Stimulated activated naive CD8-positive, alpha-beta T cell treated with anti-CD3 and anti-CD28 coated beads, Interleukin-15, amount 100 ng/mL, for 72 hours (primary cell): ENCODE results near the gene RBM4.
"Not testable (repeated sequence)": the region's sequence is repeated elsewhere in the genome, so short reads cannot be mapped to it uniquely, and the experiment has no call there.

Experiments
- ATAC-seq: fragments of 150-1000 bp; cut with Tn5 transposase; 2 replicates; pipeline ENCODE4 v1.10.0; 2021; ENCODE audit warnings: mild to moderate bottlenecking, moderate library complexity
- DNase-seq, 2 donors: peaks; one replicate each; pipeline ENCODE4 v3.0.0; 2021 to 2022
- H3K27ac Mint-ChIP-seq, 2 donors: one replicate each; pipeline ENCODE4 v1.8.0; 2022; ENCODE audit warnings: mild to moderate bottlenecking in 2 of 2, mixed read lengths in 2 of 2, moderate library complexity in 2 of 2
- H3K27me3 Mint-ChIP-seq: one replicate; pipeline ENCODE4 v1.8.0; 2022; ENCODE audit warnings: mixed read lengths
- H3K4me1 Mint-ChIP-seq: one replicate; pipeline ENCODE4 v1.8.0; 2022; ENCODE audit warnings: mild to moderate bottlenecking, mixed read lengths
- H3K4me3 Mint-ChIP-seq, 2 donors: one replicate each; pipeline ENCODE4 v1.8.0; 2022; ENCODE audit warnings: mild to moderate bottlenecking in 2 of 2, mixed read lengths in 2 of 2, moderate library complexity in 1 of 2
- H3K9me3 Mint-ChIP-seq, 2 donors: one replicate each; pipeline ENCODE4 v1.8.0; 2022; ENCODE audit warnings: mixed read lengths in 2 of 2

RBM4 gene

DNA sequence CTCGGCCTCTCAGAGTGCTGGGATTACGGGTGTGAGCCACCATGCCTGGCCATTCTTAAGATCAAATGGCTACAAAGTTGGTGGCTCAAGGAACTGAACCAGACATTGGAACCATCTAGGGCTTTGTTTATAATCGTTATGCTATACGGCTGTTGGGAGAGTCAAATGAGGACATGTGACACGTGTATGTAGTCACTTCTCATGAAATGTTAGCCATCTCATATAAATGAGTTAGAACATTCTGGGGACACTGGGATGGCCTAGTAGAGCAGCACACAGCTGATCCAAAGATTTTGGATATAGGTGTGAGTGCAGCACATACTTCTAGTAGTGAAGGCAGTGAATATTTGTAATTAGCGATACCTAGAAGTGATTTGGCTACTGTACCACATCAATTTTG, 6.6 kb upstream of the RBM4 start:
- DNase-seq = no peak
- Mint-ChIP-seq H3K9me3 (no peaks in the 10 kb centered on the region), H3K27me3 (no peaks in the 10 kb centered on the region), H3K27ac (no peak overlapping the region), H3K4me3 (no peak overlapping the region), H3K4me1 (peaks cover 41% of the 10 kb centered on the region)
- ATAC-seq = no peak

DNA sequence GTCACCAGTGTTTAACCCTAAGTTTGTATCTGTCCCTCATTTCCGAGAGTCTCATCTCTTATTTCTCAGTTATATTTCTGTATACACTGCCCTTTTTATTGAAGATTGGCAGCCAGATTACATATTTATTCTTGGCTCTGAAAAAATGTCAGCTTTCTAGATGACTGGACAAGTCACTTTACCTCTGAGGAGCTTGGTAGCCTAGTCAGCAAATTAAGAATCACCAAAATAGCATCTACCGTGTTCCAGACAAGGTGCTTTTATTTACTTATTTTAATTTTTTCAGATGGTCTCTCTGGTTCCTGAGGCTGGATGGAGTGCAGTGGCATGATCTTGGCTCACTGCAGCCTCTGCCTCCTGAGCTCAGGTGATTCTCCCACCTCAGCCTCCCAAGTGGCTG, 5.6 kb upstream of the RBM4 start:
- H3K27ac Mint-ChIP-seq = no peak overlapping the region
- no peaks in the 10 kb centered on the region for H3K27me3 Mint-ChIP-seq
- no peak overlapping the region for H3K4me3 Mint-ChIP-seq
- no peak for DNase-seq
- no peaks in the 10 kb centered on the region for H3K9me3 Mint-ChIP-seq
- H3K4me1 Mint-ChIP-seq = peaks cover 41% of the 10 kb centered on the region
- no peak for ATAC-seq

DNA sequence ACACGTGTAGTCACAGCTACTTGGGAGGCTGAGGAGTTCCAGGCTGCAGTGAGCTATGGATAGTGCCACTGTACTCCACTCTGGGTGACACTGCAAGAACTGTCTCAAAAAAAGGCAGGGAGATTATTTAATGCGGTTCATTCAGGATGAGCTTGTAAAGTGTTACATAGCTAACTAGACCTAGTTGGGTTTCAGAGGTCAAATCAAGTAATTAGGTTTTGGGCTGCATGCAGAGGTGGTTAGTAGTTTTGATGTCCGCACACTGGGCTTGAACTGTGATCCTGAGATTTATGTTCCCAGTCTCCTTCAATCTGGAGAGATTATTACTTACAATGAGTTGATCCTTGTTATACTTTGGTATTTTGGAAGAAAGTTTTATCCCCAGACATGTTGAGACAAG, 2.1 kb upstream of the RBM4 start:
- Mint-ChIP-seq H3K4me1 (peaks cover 54% of the 10 kb centered on the region), H3K27me3 (no peaks in the 10 kb centered on the region), H3K27ac (no peak overlapping the region), H3K9me3 (no peaks in the 10 kb centered on the region), H3K4me3 (no peak overlapping the region)
- no peak for DNase-seq
- ATAC-seq = no peak

DNA sequence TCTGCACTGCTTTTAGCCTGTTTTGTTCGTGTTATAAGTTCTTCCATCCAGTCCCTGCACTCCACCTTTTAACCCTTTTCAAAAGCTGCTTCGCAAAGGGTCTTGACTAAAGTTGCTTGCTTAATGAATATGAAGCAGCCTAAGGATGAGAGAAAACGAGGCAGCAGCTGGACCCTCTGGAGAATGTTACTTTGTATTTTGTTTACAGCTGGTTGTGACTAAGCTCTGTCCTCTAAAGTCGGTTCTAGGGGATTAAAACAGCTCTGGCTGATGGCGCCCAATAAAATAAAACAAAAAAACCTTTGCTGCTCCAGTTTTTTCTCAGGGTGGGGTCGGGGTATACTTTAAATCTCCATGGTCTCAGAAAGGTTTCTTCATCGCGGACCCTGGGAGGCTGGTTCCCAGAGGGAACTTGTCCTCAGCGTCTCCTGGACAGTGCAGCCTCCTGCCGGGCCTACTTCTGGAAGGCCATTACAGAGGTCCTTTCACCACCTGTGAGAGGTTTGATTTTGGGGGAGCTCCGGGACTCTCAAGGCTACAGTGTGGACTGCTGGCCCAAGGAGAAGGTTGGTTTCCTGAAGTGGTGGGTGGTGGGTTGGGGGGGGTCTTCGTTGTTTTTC, 836 bp upstream of the RBM4 start:
- Mint-ChIP-seq H3K4me1 (peaks cover 60% of the 10 kb centered on the region), H3K4me3 (peak overlapping the region; percentile 88 to 95), H3K27ac (peak overlapping the region; percentile 57 to 99), H3K9me3 (no peaks in the 10 kb centered on the region), H3K27me3 (no peaks in the 10 kb centered on the region)
- DNase-seq = no peak
- no peak for ATAC-seq

DNA sequence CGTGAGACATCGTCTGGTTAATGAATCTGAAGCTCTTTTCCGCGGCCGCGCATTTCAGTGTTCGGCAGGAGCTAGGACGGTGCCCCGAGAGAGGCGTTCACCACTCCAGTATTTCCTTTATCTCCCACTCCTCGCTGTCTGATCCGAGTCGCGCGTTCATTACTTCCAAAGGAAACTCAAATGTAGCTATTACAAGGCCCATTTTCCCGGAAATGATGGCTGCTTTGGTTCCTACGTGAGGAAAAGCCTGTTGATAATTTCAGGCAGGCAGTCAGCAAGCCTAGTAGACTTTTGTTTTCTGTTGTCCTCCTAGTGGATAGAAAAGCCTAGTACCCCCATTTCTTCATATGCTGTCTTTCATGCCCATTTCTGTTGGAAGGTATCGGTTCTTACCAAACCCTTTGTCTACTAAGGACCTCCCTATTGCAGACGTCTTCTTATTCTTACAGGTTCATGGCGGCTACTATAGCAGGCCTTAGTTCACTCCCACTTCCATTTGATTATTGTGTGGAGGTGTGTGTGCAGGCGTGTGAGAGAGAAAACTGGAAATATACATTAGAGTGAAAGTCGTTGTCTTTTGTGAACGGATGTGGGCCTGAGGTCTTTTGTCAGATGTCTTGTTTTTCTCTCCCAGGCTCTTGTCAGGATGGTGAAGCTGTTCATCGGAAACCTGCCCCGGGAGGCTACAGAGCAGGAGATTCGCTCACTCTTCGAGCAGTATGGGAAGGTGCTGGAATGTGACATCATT, 737 bp downstream of the RBM4 start:
- peak; percentile 26 to 30 for DNase-seq
- Mint-ChIP-seq H3K4me3 (peak overlapping the region; percentile 88 to 95), H3K27me3 (no peaks in the 10 kb centered on the region)

DNA sequence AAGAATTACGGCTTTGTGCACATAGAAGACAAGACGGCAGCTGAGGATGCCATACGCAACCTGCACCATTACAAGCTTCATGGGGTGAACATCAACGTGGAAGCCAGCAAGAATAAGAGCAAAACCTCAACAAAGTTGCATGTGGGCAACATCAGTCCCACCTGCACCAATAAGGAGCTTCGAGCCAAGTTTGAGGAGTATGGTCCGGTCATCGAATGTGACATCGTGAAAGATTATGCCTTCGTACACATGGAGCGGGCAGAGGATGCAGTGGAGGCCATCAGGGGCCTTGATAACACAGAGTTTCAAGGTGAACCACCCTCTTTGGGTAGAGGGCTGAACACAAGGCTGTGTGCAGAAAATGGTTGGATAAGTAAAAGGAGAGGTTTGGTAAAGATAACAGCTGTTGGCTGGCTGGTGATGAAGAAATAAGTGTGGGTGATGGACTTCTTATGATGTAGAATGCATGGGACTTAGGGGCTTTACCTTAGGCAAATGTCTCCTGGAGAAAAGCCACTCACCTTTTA, 1.4 kb downstream of the RBM4 start:
- H3K4me1 Mint-ChIP-seq = peaks cover 78% of the 10 kb centered on the region
- not testable (repeated sequence) for ATAC-seq, H3K9me3 Mint-ChIP-seq, DNase-seq, H3K27me3 Mint-ChIP-seq
- peak overlapping the region; percentile 95 to 99 for H3K27ac Mint-ChIP-seq
- peak overlapping the region; percentile 88 to 95 for H3K4me3 Mint-ChIP-seq

More for the DNA sequence above, 737 bp downstream of the RBM4 start:
- ATAC-seq = peak; percentile 4
- no peaks in the 10 kb centered on the region for H3K9me3 Mint-ChIP-seq
- peak overlapping the region; percentile 95 to 99 for H3K27ac Mint-ChIP-seq
- H3K4me1 Mint-ChIP-seq = peaks cover 75% of the 10 kb centered on the region

DNA sequence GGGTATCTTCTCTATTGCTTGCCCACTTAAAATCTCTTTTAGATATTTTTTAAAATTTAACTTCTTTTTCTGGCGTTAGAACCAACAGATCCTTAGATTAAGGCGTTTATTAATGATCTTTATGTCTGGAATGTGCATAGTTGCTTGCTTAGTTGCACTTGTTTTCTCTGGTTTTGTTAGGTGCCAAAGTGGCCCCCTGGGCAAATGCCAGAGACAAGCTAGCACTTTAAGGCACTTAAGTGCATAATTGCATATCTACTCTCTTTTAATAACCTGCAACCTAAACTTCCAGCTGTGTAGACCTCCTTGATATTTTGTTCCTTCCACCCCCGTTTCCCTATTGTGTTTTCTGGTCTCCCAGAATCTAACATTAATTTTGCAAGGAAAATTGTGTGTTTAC, 3.3 kb downstream of the RBM4 start:
- H3K27ac Mint-ChIP-seq = peak overlapping the region in 1 of 2 donors; percentile 92
- no peaks in the 10 kb centered on the region for H3K27me3 Mint-ChIP-seq
- ATAC-seq (no peak), DNase-seq (no peak)
- peak overlapping the region; percentile 88 to 95 for H3K4me3 Mint-ChIP-seq
- H3K9me3 Mint-ChIP-seq = no peaks in the 10 kb centered on the region
- H3K4me1 Mint-ChIP-seq = peaks cover 93% of the 10 kb centered on the region

DNA sequence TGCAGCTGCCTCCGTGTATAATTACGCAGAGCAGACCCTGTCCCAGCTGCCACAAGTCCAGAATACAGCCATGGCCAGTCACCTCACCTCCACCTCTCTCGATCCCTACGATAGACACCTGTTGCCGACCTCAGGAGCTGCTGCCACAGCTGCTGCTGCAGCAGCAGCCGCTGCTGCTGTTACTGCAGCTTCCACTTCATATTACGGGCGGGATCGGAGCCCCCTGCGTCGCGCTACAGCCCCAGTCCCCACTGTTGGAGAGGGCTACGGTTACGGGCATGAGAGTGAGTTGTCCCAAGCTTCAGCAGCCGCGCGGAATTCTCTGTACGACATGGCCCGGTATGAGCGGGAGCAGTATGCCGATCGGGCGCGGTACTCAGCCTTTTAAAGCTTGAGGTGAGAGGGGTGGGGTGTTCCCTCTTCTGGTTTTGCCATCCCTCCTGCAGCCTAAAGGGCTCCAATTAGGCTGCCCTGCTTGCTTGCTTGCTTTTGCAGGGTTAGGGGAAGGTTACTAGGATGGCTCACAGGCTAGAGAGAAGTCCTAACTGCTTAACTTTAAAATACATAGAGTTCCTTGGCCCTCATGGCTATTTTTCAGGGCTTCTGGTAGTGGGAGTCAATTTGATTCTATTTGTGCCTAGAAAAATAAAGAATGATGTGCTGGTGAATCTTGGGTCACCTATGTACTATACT, 5.4 kb downstream of the RBM4 start:
- Mint-ChIP-seq H3K4me1 (peaks cover 90% of the 10 kb centered on the region), H3K27ac (peak overlapping the region in 1 of 2 donors; percentile 93), H3K4me3 (peak overlapping the region; percentile 46 to 88), H3K9me3 (no peaks in the 10 kb centered on the region), H3K27me3 (no peaks in the 10 kb centered on the region)
- DNase-seq = no peak
- no peak for ATAC-seq

DNA sequence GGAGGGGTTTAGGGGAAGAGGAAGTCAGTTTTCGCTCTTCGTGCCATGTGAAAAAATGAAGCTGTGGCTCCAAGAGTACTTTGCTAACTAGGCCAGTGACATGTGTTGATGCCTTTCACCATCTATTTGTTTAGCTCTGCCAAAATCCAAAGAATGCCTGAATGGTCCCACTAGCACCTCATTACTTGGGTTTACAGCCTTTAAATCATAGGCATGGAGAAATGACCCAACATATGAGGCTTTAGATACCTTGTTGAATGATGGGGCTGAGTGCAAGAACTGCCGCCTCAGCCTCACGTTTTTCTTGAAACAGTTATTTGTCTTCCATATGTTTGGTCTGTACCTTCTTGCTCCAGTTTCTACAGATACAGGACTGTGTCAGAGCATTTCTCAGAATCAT, 8.3 kb downstream of the RBM4 start:
- H3K27me3 Mint-ChIP-seq = no peaks in the 10 kb centered on the region
- H3K27ac Mint-ChIP-seq = peak overlapping the region in 1 of 2 donors; percentile 77
- no peak overlapping the region for H3K4me3 Mint-ChIP-seq
- no peaks in the 10 kb centered on the region for H3K9me3 Mint-ChIP-seq
- DNase-seq = no peak
- peaks cover 85% of the 10 kb centered on the region for H3K4me1 Mint-ChIP-seq
- ATAC-seq = no peak

DNA sequence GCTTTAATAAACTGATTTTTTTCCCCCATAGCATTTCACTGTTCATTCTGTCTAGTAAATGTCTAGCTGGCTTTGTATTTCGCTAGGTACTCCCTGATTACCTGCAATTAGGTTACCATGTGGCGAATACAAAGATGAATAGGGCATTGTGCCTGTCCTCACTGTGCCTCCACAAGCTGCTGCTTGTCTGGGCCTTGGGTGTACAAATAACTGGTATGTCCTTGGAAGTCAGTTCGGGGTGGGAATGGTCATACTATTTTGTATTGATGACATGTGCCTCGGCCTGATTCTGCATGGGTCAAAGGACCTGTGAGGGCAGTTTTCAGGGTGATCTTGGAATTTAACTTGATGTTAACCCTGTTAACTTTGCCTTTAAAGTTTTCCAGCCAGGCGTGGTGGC, 11.4 kb downstream of the RBM4 start:
- ATAC-seq = no peak
- Mint-ChIP-seq H3K27ac (peak overlapping the region in 1 of 2 donors; percentile 12), H3K27me3 (no peaks in the 10 kb centered on the region), H3K9me3 (no peaks in the 10 kb centered on the region), H3K4me3 (no peak overlapping the region), H3K4me1 (peaks cover 71% of the 10 kb centered on the region)
- DNase-seq = no peak

DNA sequence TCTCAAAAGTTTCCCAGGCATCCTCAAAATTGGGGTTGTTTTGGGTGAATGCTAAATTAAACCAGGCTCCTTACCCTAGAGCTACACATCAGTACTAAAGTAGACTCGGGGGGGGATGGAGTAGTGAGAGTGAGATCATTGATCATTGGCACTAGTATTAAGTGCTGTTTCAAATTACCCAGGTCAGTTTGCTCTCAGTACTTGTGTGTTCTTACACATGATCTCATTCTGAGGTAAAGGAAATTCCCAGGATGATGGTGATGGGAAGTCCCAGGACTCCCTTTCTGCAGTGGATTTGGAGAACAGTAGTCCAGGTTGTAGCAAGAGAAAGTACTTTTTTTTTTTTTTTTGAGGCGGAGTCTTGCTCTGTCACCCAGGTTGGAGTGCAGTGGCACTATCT, 12.5 kb downstream of the RBM4 start:
- peak; percentile 63 for ATAC-seq
- no peak overlapping the region for H3K4me3 Mint-ChIP-seq
- no peak for DNase-seq

DNA sequence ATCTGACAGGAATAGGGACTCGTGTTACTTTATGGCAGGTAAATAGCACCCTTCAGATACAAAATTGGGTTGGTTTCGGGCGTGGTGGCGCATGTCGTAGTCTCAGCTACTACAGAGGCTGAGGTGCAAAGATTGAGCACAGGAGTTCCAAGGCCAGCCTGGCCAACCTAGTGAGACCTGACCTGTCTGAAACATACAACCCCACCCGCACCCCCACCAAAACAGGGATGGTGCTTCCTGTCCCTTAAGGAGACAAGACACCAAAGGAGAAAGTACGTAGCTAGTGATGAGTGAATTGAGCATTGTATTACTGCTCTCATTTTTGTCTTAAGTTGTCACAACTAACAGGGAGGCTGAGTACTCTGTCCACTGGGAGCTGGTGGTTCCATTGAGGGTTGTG, 14.1 kb downstream of the RBM4 start:
- H3K27ac Mint-ChIP-seq = no peak overlapping the region
- DNase-seq (no peak), ATAC-seq (no peak)
- no peak overlapping the region for H3K4me3 Mint-ChIP-seq
- H3K4me1 Mint-ChIP-seq = peaks cover 50% of the 10 kb centered on the region
- H3K9me3 Mint-ChIP-seq = no peaks in the 10 kb centered on the region
- H3K27me3 Mint-ChIP-seq = no peaks in the 10 kb centered on the region

More for the DNA sequence above, 12.5 kb downstream of the RBM4 start:
- Mint-ChIP-seq H3K4me1 (peaks cover 67% of the 10 kb centered on the region), H3K9me3 (no peaks in the 10 kb centered on the region), H3K27me3 (no peaks in the 10 kb centered on the region), H3K27ac (peak overlapping the region in 1 of 2 donors; percentile 71)

DNA sequence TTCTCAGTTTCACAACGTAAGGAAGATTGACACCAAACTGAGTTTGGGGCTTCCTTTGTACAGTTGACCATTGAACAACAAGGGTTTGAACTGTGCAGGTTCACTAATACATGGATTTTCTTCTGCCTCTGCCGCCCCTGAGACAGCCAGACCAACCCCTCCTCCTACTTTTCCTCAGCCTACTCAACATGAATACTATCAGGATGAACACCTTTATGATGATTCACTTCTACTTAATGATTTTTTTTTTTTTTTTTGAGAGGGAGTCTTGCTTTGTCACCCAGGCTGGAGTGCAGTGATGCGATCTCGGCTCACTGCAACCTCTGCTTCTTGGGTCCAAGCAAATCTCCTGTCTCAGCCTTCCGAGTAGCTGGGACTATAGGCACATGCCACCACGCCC, 14.6 kb downstream of the RBM4 start:
- DNase-seq = no peak
- peak overlapping the region in 1 of 2 donors; percentile 87 for H3K27ac Mint-ChIP-seq
- H3K9me3 Mint-ChIP-seq = no peaks in the 10 kb centered on the region
- H3K4me1 Mint-ChIP-seq = peaks cover 48% of the 10 kb centered on the region
- H3K27me3 Mint-ChIP-seq = no peaks in the 10 kb centered on the region
- ATAC-seq = no peak
- no peak overlapping the region for H3K4me3 Mint-ChIP-seq

DNA sequence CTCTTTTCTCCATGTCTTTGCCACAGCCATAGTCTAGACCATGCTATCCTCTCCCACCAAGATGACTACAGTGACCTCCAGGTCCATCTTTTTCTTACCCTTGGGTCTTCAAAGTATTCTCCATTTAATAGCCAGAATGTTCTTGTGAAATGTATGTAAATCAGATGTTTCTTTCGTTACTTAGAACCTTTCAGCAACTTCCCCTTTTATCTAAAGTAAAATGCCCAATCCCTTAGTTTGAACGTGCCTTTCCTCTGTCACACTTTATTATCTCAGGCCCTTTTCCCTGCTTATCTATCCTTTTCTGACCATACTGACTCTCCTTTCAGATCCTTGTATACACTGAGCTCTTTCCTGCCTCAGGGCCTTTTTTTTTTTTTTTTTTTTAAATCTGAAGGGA, 21.3 kb downstream of the RBM4 start:
- H3K9me3 Mint-ChIP-seq = no peaks in the 10 kb centered on the region
- ATAC-seq (no peak), DNase-seq (no peak)
- H3K4me1 Mint-ChIP-seq = peaks cover 7% of the 10 kb centered on the region
- no peaks in the 10 kb centered on the region for H3K27me3 Mint-ChIP-seq
- H3K4me3 Mint-ChIP-seq = no peak overlapping the region
- H3K27ac Mint-ChIP-seq = no peak overlapping the region

DNA sequence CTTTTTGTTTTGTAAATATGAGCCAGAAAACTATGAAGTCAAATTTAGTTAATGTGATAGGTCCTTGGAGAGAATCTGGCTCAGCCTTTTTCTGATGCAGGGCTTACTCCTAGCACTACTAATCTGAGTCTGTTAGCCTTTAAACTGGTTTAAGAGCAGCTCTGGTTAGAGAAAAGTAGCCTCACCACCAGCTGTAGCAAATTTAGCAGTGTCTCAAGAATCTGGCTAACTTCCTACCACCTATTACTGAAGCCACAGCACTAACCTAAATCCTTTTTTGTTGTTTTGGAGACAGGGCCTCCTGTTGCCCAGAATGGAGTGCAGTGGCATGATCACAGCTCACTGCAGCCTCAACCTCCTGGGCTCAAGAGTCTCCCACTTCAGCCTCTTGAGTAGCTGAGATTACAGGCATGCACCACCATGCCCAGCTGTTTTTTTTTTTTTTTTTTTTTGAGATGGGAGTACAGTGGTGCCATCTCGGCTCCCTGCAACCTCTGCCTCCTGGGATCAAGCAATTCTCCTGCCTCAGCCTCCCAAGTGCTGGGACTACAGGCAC, 25.3 kb downstream of the RBM4 start:
- Mint-ChIP-seq H3K27me3 (no peaks in the 10 kb centered on the region), H3K27ac (no peak overlapping the region), H3K4me1 (peaks cover 7% of the 10 kb centered on the region), H3K9me3 (no peaks in the 10 kb centered on the region), H3K4me3 (no peak overlapping the region)
- ATAC-seq (no peak), DNase-seq (no peak)

DNA sequence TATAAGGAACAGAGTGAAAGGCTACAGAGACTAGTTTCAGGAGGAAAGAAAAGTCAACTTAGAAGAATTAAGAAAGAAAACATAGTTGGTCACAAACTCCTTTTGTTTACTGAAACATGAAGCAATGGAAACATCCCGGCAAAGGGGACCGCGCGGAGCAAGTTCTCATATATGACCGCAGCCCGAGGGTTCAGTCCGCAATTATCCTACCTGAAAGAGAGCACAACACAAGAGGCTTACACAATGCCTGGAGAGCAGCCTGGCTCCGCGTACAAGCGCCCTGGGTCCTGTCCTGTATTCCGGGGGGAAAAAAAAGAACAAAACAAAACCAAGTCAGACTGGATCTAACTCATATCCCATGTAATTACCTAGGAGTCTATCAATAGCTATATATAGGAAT, 26.9 kb downstream of the RBM4 start:
- Mint-ChIP-seq H3K27me3 (no peaks in the 10 kb centered on the region), H3K27ac (no peak overlapping the region), H3K9me3 (no peaks in the 10 kb centered on the region), H3K4me3 (no peak overlapping the region), H3K4me1 (peaks cover 14% of the 10 kb centered on the region)
- ATAC-seq (no peak), DNase-seq (no peak)
